Endothelial cell (in vitro differentiated cells): Measurements from ENCODE around the gene CACTIN. TPM values are rescaled to one million over a fixed set of nuclear protein-coding genes. Genes with fewer than 3 reads are reported as not detected.

Experiments used
- DNase-seq: peaks from one replicate; pipeline ENCODE4 v3.0.0; 2021; ENCODE audit warnings: low spot score
- H3K27ac Mint-ChIP-seq: one replicate; pipeline ENCODE4 v1.8.0; 2021; ENCODE audit warnings: mixed read lengths, inconsistent platforms; ENCODE audit not compliant: unreplicated experiment
- H3K27me3 Mint-ChIP-seq: one replicate; pipeline ENCODE4 v1.8.0; 2021; ENCODE audit warnings: mild to moderate bottlenecking, moderate library complexity, mixed read lengths, inconsistent platforms; ENCODE audit not compliant: unreplicated experiment
- H3K36me3 Mint-ChIP-seq: one replicate; pipeline ENCODE4 v1.8.0; 2021; ENCODE audit warnings: mild to moderate bottlenecking, low read depth, mixed read lengths, inconsistent platforms; ENCODE audit not compliant: unreplicated experiment
- H3K4me1 Mint-ChIP-seq: one replicate; pipeline ENCODE4 v1.8.0; 2021; ENCODE audit warnings: mild to moderate bottlenecking, mixed read lengths, inconsistent platforms; ENCODE audit not compliant: unreplicated experiment
- H3K4me3 Mint-ChIP-seq: one replicate; pipeline ENCODE4 v1.8.0; 2021; ENCODE audit warnings: mild to moderate bottlenecking, mixed read lengths, inconsistent platforms; ENCODE audit not compliant: unreplicated experiment
- H3K9me3 Mint-ChIP-seq: one replicate; pipeline ENCODE4 v1.8.0; 2021; ENCODE audit warnings: mixed read lengths, inconsistent platforms; ENCODE audit not compliant: unreplicated experiment
- total RNA-seq: library from RNA; stranded (reverse); fragmentation: NEBNext Ultra II Directional; extraction: Animal tissue kit (Norgen Biotek cat#: 25700); gene quantifications from one replicate; pipeline ENCODE4 v1.2.1, GENCODE V29; 2021; ENCODE audit not compliant: unreplicated experiment
- TF ChIP-seq, protein P1 (sequence below): fragments of 200-600 bp; sonication (generic); IDR thresholded peaks from one replicate; pipeline ENCODE4 v1.5.0; 2021; ENCODE audit warnings: antibody characterized with exemption; ENCODE audit not compliant: unreplicated experiment

Gene CACTIN
- total RNA-seq, 1 donor from 2014 or later: 31.8 TPM

DNA sequence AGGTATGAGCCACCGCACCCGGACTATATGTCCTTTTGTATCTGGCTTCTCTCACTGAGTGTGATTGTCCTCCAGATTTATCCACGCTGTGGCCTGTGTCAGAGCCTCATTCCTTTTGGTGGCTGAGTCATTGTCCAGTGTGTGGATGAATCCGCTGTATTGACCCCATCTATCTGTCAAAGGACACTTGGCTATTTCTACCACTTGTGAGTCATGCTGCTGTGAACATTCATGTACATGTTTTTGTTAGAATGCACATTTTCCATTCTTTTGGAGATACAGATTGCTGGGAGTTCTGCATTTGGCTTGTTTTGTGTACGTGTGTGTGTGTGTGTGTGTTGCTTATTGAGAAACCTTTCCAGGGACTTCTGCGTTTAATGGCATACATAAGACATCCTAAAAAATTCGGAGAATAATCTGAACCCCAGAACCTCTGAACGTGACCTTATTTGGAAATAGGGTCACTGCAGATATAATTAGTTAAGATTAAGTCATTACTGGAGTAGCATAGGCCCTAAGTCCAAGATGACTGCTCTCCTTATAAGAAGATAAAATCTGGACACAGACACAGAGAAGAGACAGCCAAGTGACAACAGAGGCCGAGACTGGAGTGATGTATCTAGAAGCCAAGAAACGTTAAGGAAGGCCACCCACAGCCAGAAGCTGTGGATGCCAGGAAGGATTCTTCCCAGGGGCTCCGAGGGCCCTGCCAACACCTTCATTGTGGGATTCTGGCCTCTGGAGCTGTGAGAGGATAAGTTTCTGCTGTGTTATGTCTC lies 46.2 kb downstream of the CACTIN start:
- H3K4me3 Mint-ChIP-seq: no peak overlapping the region
- H3K4me1 Mint-ChIP-seq: peaks cover 6% of the 10 kb centered on the region
- no peaks in the 10 kb centered on the region for H3K9me3 Mint-ChIP-seq
- peaks cover 18% of the 10 kb centered on the region for H3K27me3 Mint-ChIP-seq
- H3K27ac Mint-ChIP-seq: no peak overlapping the region
- TF ChIP-seq, protein P1, sequence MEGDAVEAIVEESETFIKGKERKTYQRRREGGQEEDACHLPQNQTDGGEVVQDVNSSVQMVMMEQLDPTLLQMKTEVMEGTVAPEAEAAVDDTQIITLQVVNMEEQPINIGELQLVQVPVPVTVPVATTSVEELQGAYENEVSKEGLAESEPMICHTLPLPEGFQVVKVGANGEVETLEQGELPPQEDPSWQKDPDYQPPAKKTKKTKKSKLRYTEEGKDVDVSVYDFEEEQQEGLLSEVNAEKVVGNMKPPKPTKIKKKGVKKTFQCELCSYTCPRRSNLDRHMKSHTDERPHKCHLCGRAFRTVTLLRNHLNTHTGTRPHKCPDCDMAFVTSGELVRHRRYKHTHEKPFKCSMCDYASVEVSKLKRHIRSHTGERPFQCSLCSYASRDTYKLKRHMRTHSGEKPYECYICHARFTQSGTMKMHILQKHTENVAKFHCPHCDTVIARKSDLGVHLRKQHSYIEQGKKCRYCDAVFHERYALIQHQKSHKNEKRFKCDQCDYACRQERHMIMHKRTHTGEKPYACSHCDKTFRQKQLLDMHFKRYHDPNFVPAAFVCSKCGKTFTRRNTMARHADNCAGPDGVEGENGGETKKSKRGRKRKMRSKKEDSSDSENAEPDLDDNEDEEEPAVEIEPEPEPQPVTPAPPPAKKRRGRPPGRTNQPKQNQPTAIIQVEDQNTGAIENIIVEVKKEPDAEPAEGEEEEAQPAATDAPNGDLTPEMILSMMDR: no peak
- no peak for DNase-seq
- H3K36me3 Mint-ChIP-seq: peaks cover 1% of the 10 kb centered on the region

- no peak overlapping the region for H3K4me3 Mint-ChIP-seq
- TF ChIP-seq, protein P1: no peak
- H3K27me3 Mint-ChIP-seq: peaks cover 26% of the 10 kb centered on the region
- peaks cover 11% of the 10 kb centered on the region for H3K4me1 Mint-ChIP-seq
- peaks cover 12% of the 10 kb centered on the region for H3K36me3 Mint-ChIP-seq
- H3K27ac Mint-ChIP-seq: no peak overlapping the region
- H3K9me3 Mint-ChIP-seq: no peaks in the 10 kb centered on the region
- DNase-seq: no peak
Observed at GRCh38 chr19:3578390-3578789, 48.2 kb downstream of the CACTIN start.

GRCh38 chr19:3577723-3578344 lies 48.8 kb downstream of the CACTIN start:
- Mint-ChIP-seq H3K9me3 (no peaks in the 10 kb centered on the region), H3K4me1 (peaks cover 11% of the 10 kb centered on the region), H3K4me3 (no peak overlapping the region), H3K36me3 (peaks cover 12% of the 10 kb centered on the region), H3K27ac (no peak overlapping the region), H3K27me3 (peaks cover 26% of the 10 kb centered on the region)
- DNase-seq: no peak
- TF ChIP-seq, protein P1: no peak

DNA sequence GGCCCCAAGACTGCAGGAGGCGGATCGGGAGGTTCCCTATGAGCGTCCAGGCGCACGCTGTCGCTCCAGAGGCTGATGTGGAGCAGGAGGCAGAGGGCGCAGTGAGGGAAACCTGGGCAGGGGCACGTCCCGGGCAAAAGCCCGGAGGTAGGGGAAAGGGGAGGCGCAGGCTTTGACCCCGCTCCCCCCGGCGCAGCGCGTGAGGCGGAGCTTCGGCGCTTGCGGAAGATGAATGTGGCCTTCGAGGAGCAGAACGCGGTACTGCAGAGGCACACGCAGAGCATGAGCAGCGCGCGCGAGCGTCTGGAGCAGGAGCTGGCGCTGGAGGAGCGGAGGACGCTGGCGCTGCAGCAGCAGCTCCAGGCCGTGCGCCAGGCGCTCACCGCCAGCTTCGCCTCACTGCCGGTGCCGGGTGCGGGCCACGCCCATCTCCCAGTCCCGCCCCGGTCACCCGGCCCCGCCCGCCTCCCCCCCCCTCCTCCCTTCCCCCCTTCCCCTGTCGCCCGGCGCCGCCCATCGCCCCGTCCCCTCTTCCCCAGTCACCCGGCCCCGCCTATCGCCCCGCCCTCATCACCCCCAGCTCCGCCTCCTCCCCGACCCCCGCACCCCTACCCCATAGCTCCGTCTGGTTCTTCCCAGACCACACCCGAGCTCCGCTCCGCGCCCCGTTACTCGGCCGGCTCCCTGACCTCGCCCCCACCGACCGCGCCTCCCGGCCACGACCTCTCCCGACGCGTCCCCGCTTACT lies 49.7 kb downstream of the CACTIN start:
- Mint-ChIP-seq H3K27ac (no peak overlapping the region), H3K9me3 (no peaks in the 10 kb centered on the region), H3K4me3 (peak overlapping the region; percentile 31), H3K27me3 (peaks cover 26% of the 10 kb centered on the region), H3K4me1 (peaks cover 11% of the 10 kb centered on the region), H3K36me3 (peaks cover 12% of the 10 kb centered on the region)
- DNase-seq: peak; percentile 42
- TF ChIP-seq, protein P1: no peak
